Smooth muscle cell (in vitro differentiated cells): Measurements from ENCODE around the gene KCNQ5. TPM values are rescaled to one million over a fixed set of nuclear protein-coding genes. Genes with fewer than 3 reads are reported as not detected.

Experiments
- DNase-seq: peaks from one replicate; lab custom pipeline; 2025; ENCODE audit not compliant: unreplicated experiment; lab: John Stamatoyannopoulos, UW
- H2AFZ ChIP-seq: fragments of 200-600 bp; sonication (generic); 2 replicates; pipeline ENCODE4 v1.6.0; 2016; ENCODE audit warnings: antibody characterized with exemption, low read depth, mild to moderate bottlenecking
- H3F3A ChIP-seq: fragments of 200-600 bp; sonication (generic); 2 replicates; pipeline ENCODE4 v1.6.0; 2017; ENCODE audit warnings: antibody characterized with exemption, low read depth
- H3K27ac ChIP-seq: fragments of 200-600 bp; sonication (generic); 2 replicates; pipeline ENCODE4 v1.5.1; 2016; ENCODE audit warnings: low read depth, mild to moderate bottlenecking
- H3K27me3 ChIP-seq: fragments of 200-600 bp; sonication (generic); 2 replicates; pipeline ENCODE4 v1.6.1; 2016; ENCODE audit warnings: low read depth, mild to moderate bottlenecking
- H3K36me3 ChIP-seq: fragments of 200-600 bp; sonication (generic); 2 replicates; pipeline ENCODE4 v1.5.1; 2016; ENCODE audit warnings: low read depth
- H3K4me1 ChIP-seq: fragments of 200-600 bp; sonication (generic); 2 replicates; pipeline ENCODE4 v1.5.1; 2016; ENCODE audit warnings: low read depth
- H3K4me2 ChIP-seq: fragments of 200-600 bp; sonication (generic); 2 replicates; pipeline ENCODE4 v1.6.0; 2016; ENCODE audit warnings: mild to moderate bottlenecking
- H3K4me3 ChIP-seq: fragments of 200-600 bp; sonication (generic); 2 replicates; pipeline ENCODE4 v1.5.1; 2016; ENCODE audit warnings: mild to moderate bottlenecking
- H3K79me2 ChIP-seq: fragments of 200-600 bp; sonication (generic); 2 replicates; pipeline ENCODE4 v1.6.0; 2016; ENCODE audit warnings: low read depth, mild to moderate bottlenecking
- H3K9ac ChIP-seq: fragments of 200-600 bp; sonication (generic); 2 replicates; pipeline ENCODE4 v1.6.0; 2016; ENCODE audit warnings: low read depth
- H3K9me3 ChIP-seq: fragments of 200-600 bp; sonication (generic); replicated peaks from 2 replicates; pipeline ENCODE4 v1.5.1; 2016; ENCODE audit warnings: low read depth
- H4K20me1 ChIP-seq: fragments of 200-600 bp; sonication (generic); 2 replicates; pipeline ENCODE4 v1.6.0; 2016; ENCODE audit warnings: low read depth
- CTCF ChIP-seq: fragments of 200-600 bp; sonication (generic); IDR thresholded peaks from 2 replicates; pipeline ENCODE4 v1.5.1; 2017; ENCODE audit warnings: borderline replicate concordance, mild to moderate bottlenecking, antibody characterized with exemption; ENCODE audit not compliant: insufficient read depth, poor library complexity, severe bottlenecking
- WGBS: methylation state at CpG from one replicate; pipeline ENCODE4 v1.1.7; 2016; ENCODE audit warnings: low lambda C conversion rate; 5-methylcytosine and 5-hydroxymethylcytosine counted together
- polyA plus RNA-seq: library from polyadenylated mRNA; unstranded; fragments of >200 nt; fragmentation: Nextera tagmentation; extraction: Ambion mirVana; gene quantifications from 2 replicates; pipeline ENCODE4 v1.2.1, GENCODE V29; 2016
- total RNA-seq: library from RNA; depleted of rRNA; stranded (reverse); fragments of >200 nt; gene quantifications from 2 replicates; pipeline ENCODE4 v1.2.3, GENCODE V29; 2014

Gene KCNQ5
- total and polyA plus RNA-seq, 2 experiments from 2014 or later = 1.2 to 2.0 TPM

- H3K4me3 ChIP-seq = no peak overlapping the region
- H3K36me3 ChIP-seq = no peaks in the 10 kb centered on the region
- no peaks in the 10 kb centered on the region for H3K79me2 ChIP-seq
- H3K4me1 ChIP-seq = no peaks in the 10 kb centered on the region
- DNase-seq = no peak
- WGBS = 63% methylated on average over 1 of the region's 1 CpG
- no peaks in the 10 kb centered on the region for H4K20me1 ChIP-seq
- H3K4me2 ChIP-seq = no peak overlapping the region
- no peak overlapping the region for H3K27ac ChIP-seq
- no peak overlapping the region for H2AFZ ChIP-seq
- no peak overlapping the region for H3K9ac ChIP-seq
- no peaks in the 10 kb centered on the region for H3K9me3 ChIP-seq
- H3F3A ChIP-seq = no peaks in the 10 kb centered on the region
- no peak for TF ChIP-seq CTCF
- H3K27me3 ChIP-seq = no peaks in the 10 kb centered on the region
Measured at GRCh38 chr6:72850469-72850868, 228.6 kb downstream of the KCNQ5 start.

DNA sequence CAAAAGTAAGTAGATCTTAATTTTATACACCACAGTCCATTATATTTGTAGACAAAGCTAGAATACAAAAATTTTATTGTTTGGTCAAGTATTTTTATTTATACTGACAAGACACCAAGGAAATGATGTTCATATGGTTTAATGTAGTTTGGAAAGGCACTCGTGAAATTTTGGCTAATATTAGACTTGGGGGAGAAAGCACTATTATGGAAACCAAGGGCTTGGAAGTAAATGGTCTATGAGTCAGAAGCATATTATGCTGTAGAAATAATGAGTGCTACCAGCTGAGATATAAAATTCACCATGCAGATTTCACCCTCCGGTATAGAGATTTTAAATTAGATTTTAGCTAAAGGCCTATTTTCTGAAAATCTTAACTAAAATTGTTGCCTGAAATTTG, 233.6 kb downstream of the KCNQ5 start:
- H4K20me1 ChIP-seq = no peaks in the 10 kb centered on the region
- whole genome bisulfite sequencing = 92% methylated on average over 2 of the region's 2 CpGs
- H3K4me3 ChIP-seq = no peak overlapping the region
- H3K4me1 ChIP-seq = no peaks in the 10 kb centered on the region
- no peak for DNase-seq
- H3K79me2 ChIP-seq = no peaks in the 10 kb centered on the region
- no peak overlapping the region for H3K9ac ChIP-seq
- no peaks in the 10 kb centered on the region for H3F3A ChIP-seq
- no peak overlapping the region for H3K27ac ChIP-seq
- no peaks in the 10 kb centered on the region for H3K36me3 ChIP-seq
- no peaks in the 10 kb centered on the region for H3K27me3 ChIP-seq
- no peak for TF ChIP-seq CTCF
- H3K9me3 ChIP-seq = no peaks in the 10 kb centered on the region
- H3K4me2 ChIP-seq = no peak overlapping the region
- H2AFZ ChIP-seq = no peak overlapping the region

- no peak overlapping the region for H3K27ac ChIP-seq
- H3K4me3 ChIP-seq = no peak overlapping the region
- peaks cover 7% of the 10 kb centered on the region for H3F3A ChIP-seq
- no peak overlapping the region for H3K4me2 ChIP-seq
- H3K9me3 ChIP-seq = no peaks in the 10 kb centered on the region
- DNase-seq = no peak
- TF ChIP-seq CTCF = no peak
- no peaks in the 10 kb centered on the region for H3K79me2 ChIP-seq
- H3K27me3 ChIP-seq = no peaks in the 10 kb centered on the region
- no peak overlapping the region for H3K9ac ChIP-seq
- no peaks in the 10 kb centered on the region for H3K36me3 ChIP-seq
- no peaks in the 10 kb centered on the region for H4K20me1 ChIP-seq
- 96% methylated on average over 3 of the region's 3 CpGs for WGBS
- H2AFZ ChIP-seq = no peak overlapping the region
- H3K4me1 ChIP-seq = no peaks in the 10 kb centered on the region
Measured at GRCh38 chr6:72856801-72857200, 234.9 kb downstream of the KCNQ5 start.

DNA sequence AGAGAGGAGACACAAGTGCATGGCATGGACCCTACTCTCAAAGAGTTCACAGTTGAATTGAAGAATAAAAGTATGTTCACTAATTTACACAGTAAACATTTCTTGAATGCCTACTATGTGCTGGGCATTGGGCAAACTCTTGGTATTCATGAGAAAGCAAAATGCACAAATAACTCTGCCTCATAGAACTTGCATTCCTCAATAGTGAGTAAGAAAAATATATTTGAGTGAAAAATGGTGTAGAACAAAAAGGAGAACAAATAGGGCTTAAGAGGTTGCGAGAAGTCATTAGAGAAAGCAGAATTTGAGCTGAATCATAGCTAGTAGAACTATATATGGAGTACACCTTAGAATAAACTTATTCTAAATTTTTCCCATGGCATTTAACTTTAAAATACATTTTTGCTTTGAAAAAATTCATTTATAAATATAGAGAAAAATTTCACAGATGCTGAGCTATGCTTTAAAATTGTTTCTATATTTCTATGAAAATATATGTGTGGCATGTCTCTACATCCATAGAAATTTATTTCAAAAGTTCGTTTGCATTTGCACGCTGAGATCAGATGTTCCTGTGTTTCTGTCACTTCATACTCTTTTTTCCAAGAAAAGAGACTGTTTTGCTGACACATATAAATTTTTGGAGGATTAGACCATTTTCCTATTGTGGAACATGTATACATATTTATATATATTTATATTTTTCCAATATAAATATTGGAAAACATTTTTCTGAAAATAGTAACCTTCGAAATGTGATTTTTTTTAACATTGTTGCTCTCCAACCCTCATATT, 236.1 kb downstream of the KCNQ5 start:
- WGBS = 93% methylated on average over 4 of the region's 4 CpGs
- no peaks in the 10 kb centered on the region for H4K20me1 ChIP-seq
- no peak overlapping the region for H2AFZ ChIP-seq
- no peaks in the 10 kb centered on the region for H3K9me3 ChIP-seq
- no peak for DNase-seq
- peaks cover 7% of the 10 kb centered on the region for H3F3A ChIP-seq
- TF ChIP-seq CTCF = no peak
- H3K9ac ChIP-seq = no peak overlapping the region
- no peak overlapping the region for H3K27ac ChIP-seq
- peaks cover 8% of the 10 kb centered on the region for H3K4me1 ChIP-seq
- H3K36me3 ChIP-seq = no peaks in the 10 kb centered on the region
- H3K4me2 ChIP-seq = no peak overlapping the region
- H3K79me2 ChIP-seq = no peaks in the 10 kb centered on the region
- H3K27me3 ChIP-seq = no peaks in the 10 kb centered on the region
- no peak overlapping the region for H3K4me3 ChIP-seq
